HEK293 (cell line): ENCODE results near the gene EGFLAM.

Source experiments
- CTCF ChIA-PET: fragments of 350-600 bp; formaldehyde crosslinking; extraction: SDS; loops from one replicate; lab custom pipeline; 2021; ENCODE audit warnings: antibody characterized with exemption; lab: Yijun Ruan, JAX
- POLR2A ChIA-PET: fragments of 300-600 bp; formaldehyde crosslinking; extraction: SDS; loops from one replicate; lab custom pipeline; 2020; ENCODE audit warnings: antibody characterized with exemption, inconsistent platforms; lab: Yijun Ruan, JAX
- H3K27ac ChIP-seq: fragments of 200-500 bp; sonication (Bioruptor generic); 2 replicates; pipeline ENCODE4 v1.5.1; 2014; ENCODE audit warnings: low read depth, low read length, control low read depth, inconsistent platforms; ENCODE audit errors: extremely low read depth
- H3K36me3 ChIP-seq, 2 experiments: fragments of 200-500 bp in 1 of 2; sonication (Bioruptor generic) in 1 of 2; 1 replicate in 1 of 2; 2 replicates in 1 of 2; pipeline ENCODE4 v1.5.1; 2014 to 2017; ENCODE audit warnings: inconsistent platforms in 2 of 2, low read length in 2 of 2; ENCODE audit not compliant: control insufficient read depth in 2 of 2, insufficient read depth in 1 of 2
- H3K4me1 ChIP-seq: fragments of 200-500 bp; sonication (Bioruptor generic); 2 replicates; pipeline ENCODE4 v1.5.1; 2014; ENCODE audit warnings: mild to moderate bottlenecking, low read length, inconsistent platforms; ENCODE audit not compliant: control insufficient read depth, insufficient read depth
- H3K4me3 ChIP-seq: 2 replicates; pipeline ENCODE4 v1.5.1; 2011; ENCODE audit warnings: low read depth, mild to moderate bottlenecking, control low read depth, low read length, moderate library complexity
- H3K9me3 ChIP-seq: fragments of 200-500 bp; sonication (Bioruptor generic); 2 replicates; pipeline ENCODE4 v1.5.1; 2014; ENCODE audit warnings: low read depth, low read length, inconsistent platforms; ENCODE audit not compliant: control insufficient read depth, insufficient read depth
- KLF10 ChIP-seq: fragments of 450-650 bp; IDR thresholded peaks from 2 replicates; pipeline ENCODE4 v1.5.1; 2018; ENCODE audit warnings: missing biosample characterization, mild to moderate bottlenecking, missing genetic modification characterization
- SP3 ChIP-seq: fragments of 450-650 bp; formaldehyde crosslinking; IDR thresholded peaks from 2 replicates; pipeline ENCODE4 v1.5.1; 2016; ENCODE audit warnings: missing biosample characterization, missing genetic modification characterization
- SP7 ChIP-seq: fragments of 450-650 bp; formaldehyde crosslinking; IDR thresholded peaks from 2 replicates; pipeline ENCODE4 v1.5.1; 2016; ENCODE audit warnings: missing biosample characterization, missing genetic modification characterization
- ZFP37 ChIP-seq: fragments of 450-650 bp; formaldehyde crosslinking; IDR thresholded peaks from 2 replicates; pipeline ENCODE4 v1.5.1; 2016; ENCODE audit warnings: missing biosample characterization, missing genetic modification characterization
- ZNF133 ChIP-seq: fragments of 450-650 bp; formaldehyde crosslinking; IDR thresholded peaks from 2 replicates; pipeline ENCODE4 v1.5.1; 2016; ENCODE audit warnings: missing biosample characterization, missing genetic modification characterization
- ZNF146 ChIP-seq: fragments of 450-650 bp; formaldehyde crosslinking; IDR thresholded peaks from 2 replicates; pipeline ENCODE4 v1.5.1; 2016; ENCODE audit warnings: missing biosample characterization, missing genetic modification characterization
- ZNF341 ChIP-seq: fragments of 450-650 bp; formaldehyde crosslinking; IDR thresholded peaks from 2 replicates; pipeline ENCODE4; 2016; ENCODE audit warnings: low read depth, missing biosample characterization, missing genetic modification characterization
- ZNF514 ChIP-seq: fragments of 450-650 bp; formaldehyde crosslinking; IDR thresholded peaks from 2 replicates; pipeline ENCODE4 v1.5.1; 2016; ENCODE audit warnings: missing biosample characterization, missing genetic modification characterization
- ZNF555 ChIP-seq: fragments of 450-650 bp; formaldehyde crosslinking; conservative IDR thresholded peaks from 2 replicates; pipeline ENCODE4 v1.5.1; 2017; ENCODE audit warnings: missing biosample characterization, mild to moderate bottlenecking, missing genetic modification characterization, inconsistent platforms
- ZNF558 ChIP-seq: fragments of 450-650 bp; formaldehyde crosslinking; IDR thresholded peaks from 2 replicates; pipeline ENCODE4 v1.5.1; 2016; ENCODE audit warnings: missing biosample characterization, missing genetic modification characterization
- ZNF561 ChIP-seq: fragments of 450-650 bp; IDR thresholded peaks from 2 replicates; pipeline ENCODE4 v1.5.1; 2018; ENCODE audit warnings: missing biosample characterization, missing genetic modification characterization, borderline replicate concordance
- ZNF610 ChIP-seq: fragments of 450-650 bp; formaldehyde crosslinking; IDR thresholded peaks from 2 replicates; pipeline ENCODE4 v1.5.1; 2016; ENCODE audit warnings: missing biosample characterization, missing genetic modification characterization, borderline replicate concordance
- ZNF654 ChIP-seq: fragments of 450-650 bp; formaldehyde crosslinking; IDR thresholded peaks from 2 replicates; pipeline ENCODE4 v1.5.1; 2016; ENCODE audit warnings: low read depth, missing biosample characterization, missing genetic modification characterization
- ZSCAN30 ChIP-seq: fragments of 450-650 bp; IDR thresholded peaks from 2 replicates; pipeline ENCODE4 v1.5.1; 2018; ENCODE audit warnings: missing biosample characterization, mild to moderate bottlenecking, missing genetic modification characterization, moderate library complexity
- TF ChIP-seq, protein P1 (sequence below): fragments of 450-650 bp; formaldehyde crosslinking; IDR thresholded peaks from 2 replicates; pipeline ENCODE4 v1.5.1; 2016; ENCODE audit warnings: missing biosample characterization, missing genetic modification characterization
- TF ChIP-seq, protein P2 (sequence below): fragments of 450-650 bp; formaldehyde crosslinking; IDR thresholded peaks from 2 replicates; pipeline ENCODE4 v1.5.1; 2017; ENCODE audit warnings: missing biosample characterization, missing genetic modification characterization
- TF ChIP-seq, protein P3 (sequence below): fragments of 450-650 bp; formaldehyde crosslinking; conservative IDR thresholded peaks from 2 replicates; pipeline ENCODE4 v1.5.1; 2016; ENCODE audit warnings: low read depth, missing biosample characterization, missing genetic modification characterization
- TF ChIP-seq, protein P4 (sequence below): fragments of 450-650 bp; formaldehyde crosslinking; IDR thresholded peaks from 2 replicates; pipeline ENCODE4 v1.5.1; 2016; ENCODE audit warnings: missing biosample characterization, missing genetic modification characterization
- TF ChIP-seq, protein P5 (sequence below): fragments of 450-650 bp; formaldehyde crosslinking; IDR thresholded peaks from 2 replicates; pipeline ENCODE4 v1.5.1; 2016; ENCODE audit warnings: missing biosample characterization, missing genetic modification characterization

EGFLAM gene

DNA sequence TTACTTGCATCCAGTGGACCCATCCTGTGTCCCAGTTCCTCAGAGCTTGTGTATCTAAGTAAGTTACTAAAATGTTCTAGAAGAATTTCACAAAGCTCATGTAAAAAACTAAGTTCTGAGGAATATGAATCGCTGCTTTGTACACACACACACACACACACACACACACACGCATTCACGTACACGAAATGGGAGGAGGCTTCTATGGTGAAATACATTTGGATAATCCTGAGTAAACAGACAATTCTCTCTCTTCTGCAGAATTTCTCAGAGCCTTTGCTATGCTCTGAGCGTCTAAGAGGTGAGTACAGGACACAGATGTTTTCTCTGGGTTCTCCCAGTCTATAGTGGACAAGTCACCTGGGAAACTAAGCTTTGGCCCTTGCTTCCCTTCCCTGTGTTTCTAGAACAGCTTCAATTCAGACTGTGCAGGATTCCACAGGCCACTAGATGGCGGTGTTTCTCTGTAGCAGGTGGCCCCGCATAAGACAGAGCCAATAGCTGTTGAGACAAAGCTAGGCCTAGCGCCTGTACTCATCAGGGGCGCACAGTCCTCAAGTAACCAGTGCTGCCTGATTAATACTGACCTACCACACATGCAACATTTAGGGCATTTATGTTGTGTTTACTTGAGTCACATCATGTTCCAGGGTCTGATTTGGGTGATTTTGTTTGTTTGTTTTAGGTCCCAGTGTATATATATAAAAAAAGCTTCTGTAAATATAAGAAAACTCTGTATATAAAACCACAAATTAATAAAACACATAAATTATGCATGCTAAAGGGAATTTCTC is 183.3 kb downstream of the EGFLAM start (continued):
- TF ChIP-seq, protein P1, sequence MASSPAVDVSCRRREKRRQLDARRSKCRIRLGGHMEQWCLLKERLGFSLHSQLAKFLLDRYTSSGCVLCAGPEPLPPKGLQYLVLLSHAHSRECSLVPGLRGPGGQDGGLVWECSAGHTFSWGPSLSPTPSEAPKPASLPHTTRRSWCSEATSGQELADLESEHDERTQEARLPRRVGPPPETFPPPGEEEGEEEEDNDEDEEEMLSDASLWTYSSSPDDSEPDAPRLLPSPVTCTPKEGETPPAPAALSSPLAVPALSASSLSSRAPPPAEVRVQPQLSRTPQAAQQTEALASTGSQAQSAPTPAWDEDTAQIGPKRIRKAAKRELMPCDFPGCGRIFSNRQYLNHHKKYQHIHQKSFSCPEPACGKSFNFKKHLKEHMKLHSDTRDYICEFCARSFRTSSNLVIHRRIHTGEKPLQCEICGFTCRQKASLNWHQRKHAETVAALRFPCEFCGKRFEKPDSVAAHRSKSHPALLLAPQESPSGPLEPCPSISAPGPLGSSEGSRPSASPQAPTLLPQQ (tag by site-specific recombination): 0 out of 2 replicates have a peak, but pooled peaks have one; percentile 36
- TF ChIP-seq KLF10 (tag by site-specific recombination): 0 out of 2 replicates have a peak, but pooled peaks have one; percentile 21
- TF ChIP-seq ZNF561: 0 out of 2 replicates have a peak, but pooled peaks have one; percentile 62
- peak; percentile 49; the same call in 1 of the 2 replicates for TF ChIP-seq SP7 (tag by site-specific recombination)
- TF ChIP-seq, protein P2, sequence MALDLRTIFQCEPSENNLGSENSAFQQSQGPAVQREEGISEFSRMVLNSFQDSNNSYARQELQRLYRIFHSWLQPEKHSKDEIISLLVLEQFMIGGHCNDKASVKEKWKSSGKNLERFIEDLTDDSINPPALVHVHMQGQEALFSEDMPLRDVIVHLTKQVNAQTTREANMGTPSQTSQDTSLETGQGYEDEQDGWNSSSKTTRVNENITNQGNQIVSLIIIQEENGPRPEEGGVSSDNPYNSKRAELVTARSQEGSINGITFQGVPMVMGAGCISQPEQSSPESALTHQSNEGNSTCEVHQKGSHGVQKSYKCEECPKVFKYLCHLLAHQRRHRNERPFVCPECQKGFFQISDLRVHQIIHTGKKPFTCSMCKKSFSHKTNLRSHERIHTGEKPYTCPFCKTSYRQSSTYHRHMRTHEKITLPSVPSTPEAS (tag by site-specific recombination): peak; percentile 66
- peak; percentile 45 for TF ChIP-seq ZNF341
- peak; percentile 71 for TF ChIP-seq ZFP37 (tag by site-specific recombination)
- TF ChIP-seq, protein P3, sequence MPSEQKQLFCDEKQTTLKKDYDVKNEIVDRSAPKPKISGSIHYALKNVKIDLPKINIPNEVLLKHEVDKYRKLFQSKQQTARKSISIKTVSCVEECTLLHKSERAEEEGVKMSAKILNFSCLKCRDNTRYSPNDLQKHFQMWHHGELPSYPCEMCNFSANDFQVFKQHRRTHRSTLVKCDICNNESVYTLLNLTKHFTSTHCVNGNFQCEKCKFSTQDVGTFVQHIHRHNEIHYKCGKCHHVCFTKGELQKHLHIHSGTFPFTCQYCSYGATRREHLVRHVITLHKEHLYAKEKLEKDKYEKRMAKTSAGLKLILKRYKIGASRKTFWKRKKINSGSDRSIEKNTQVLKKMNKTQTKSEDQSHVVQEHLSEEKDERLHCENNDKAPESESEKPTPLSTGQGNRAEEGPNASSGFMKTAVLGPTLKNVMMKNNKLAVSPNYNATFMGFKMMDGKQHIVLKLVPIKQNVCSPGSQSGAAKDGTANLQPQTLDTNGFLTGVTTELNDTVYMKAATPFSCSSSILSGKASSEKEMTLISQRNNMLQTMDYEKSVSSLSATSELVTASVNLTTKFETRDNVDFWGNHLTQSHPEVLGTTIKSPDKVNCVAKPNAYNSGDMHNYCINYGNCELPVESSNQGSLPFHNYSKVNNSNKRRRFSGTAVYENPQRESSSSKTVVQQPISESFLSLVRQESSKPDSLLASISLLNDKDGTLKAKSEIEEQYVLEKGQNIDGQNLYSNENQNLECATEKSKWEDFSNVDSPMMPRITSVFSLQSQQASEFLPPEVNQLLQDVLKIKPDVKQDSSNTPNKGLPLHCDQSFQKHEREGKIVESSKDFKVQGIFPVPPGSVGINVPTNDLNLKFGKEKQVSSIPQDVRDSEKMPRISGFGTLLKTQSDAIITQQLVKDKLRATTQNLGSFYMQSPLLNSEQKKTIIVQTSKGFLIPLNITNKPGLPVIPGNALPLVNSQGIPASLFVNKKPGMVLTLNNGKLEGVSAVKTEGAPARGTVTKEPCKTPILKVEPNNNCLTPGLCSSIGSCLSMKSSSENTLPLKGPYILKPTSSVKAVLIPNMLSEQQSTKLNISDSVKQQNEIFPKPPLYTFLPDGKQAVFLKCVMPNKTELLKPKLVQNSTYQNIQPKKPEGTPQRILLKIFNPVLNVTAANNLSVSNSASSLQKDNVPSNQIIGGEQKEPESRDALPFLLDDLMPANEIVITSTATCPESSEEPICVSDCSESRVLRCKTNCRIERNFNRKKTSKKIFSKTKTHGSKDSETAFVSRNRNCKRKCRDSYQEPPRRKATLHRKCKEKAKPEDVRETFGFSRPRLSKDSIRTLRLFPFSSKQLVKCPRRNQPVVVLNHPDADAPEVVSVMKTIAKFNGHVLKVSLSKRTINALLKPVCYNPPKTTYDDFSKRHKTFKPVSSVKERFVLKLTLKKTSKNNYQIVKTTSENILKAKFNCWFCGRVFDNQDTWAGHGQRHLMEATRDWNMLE (tag by site-specific recombination): 0 out of 2 replicates have a peak, but pooled peaks have one; percentile 25
- TF ChIP-seq ZNF610: no peak
- peak; percentile 100 for TF ChIP-seq ZNF654 (tag by site-specific recombination)
- TF ChIP-seq, protein P4, sequence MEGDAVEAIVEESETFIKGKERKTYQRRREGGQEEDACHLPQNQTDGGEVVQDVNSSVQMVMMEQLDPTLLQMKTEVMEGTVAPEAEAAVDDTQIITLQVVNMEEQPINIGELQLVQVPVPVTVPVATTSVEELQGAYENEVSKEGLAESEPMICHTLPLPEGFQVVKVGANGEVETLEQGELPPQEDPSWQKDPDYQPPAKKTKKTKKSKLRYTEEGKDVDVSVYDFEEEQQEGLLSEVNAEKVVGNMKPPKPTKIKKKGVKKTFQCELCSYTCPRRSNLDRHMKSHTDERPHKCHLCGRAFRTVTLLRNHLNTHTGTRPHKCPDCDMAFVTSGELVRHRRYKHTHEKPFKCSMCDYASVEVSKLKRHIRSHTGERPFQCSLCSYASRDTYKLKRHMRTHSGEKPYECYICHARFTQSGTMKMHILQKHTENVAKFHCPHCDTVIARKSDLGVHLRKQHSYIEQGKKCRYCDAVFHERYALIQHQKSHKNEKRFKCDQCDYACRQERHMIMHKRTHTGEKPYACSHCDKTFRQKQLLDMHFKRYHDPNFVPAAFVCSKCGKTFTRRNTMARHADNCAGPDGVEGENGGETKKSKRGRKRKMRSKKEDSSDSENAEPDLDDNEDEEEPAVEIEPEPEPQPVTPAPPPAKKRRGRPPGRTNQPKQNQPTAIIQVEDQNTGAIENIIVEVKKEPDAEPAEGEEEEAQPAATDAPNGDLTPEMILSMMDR (tag by site-specific recombination): peak; percentile 97
- no peak for TF ChIP-seq ZNF146
- TF ChIP-seq, all 188 proteins: peak for 25

DNA sequence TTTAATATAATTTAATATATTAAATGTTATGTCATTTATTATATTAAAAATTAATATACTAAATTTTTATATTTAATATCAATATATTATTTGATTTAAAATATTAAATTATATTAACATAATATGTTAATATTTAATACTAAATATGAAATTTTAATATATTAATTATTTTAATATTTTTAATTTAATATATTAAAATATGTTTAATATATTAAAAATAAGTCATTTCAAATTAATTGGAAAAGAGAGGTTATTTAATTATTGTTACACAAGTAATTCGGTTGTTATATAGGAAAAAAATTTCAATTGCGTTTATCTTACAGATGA is 183.9 kb downstream of the EGFLAM start:
- Histone ChIP-seq H3K9me3 (no peaks in the 10 kb centered on the region), H3K4me1 (no peaks in the 10 kb centered on the region), H3K27ac (no peak overlapping the region), H3K4me3 (no peak overlapping the region), H3K36me3 (no peaks in the 10 kb centered on the region)
- ChIA-PET POLR2A (interaction anchor here (0.7 to 2.0 kb wide), 6 partner anchors 16 to 480 kb away, joined by 3 to 19 read pairs (median 4); no protein-coding TSS in a partner anchor), CTCF (interaction anchor here (0.6 to 11.6 kb wide), 112 partner anchors 8 to 638 kb away, joined by 3 to 333 read pairs (median 5); partner anchors contain the start of gene LIFR)
- TF ChIP-seq ZNF558 (no peak), ZNF514 (tag by site-specific recombination) (no peak), SP3 (tag by site-specific recombination) (no peak), ZNF555 (no peak), ZNF133 (no peak), ZSCAN30 (tag by site-specific recombination) (no peak)
- TF ChIP-seq, protein P5, sequence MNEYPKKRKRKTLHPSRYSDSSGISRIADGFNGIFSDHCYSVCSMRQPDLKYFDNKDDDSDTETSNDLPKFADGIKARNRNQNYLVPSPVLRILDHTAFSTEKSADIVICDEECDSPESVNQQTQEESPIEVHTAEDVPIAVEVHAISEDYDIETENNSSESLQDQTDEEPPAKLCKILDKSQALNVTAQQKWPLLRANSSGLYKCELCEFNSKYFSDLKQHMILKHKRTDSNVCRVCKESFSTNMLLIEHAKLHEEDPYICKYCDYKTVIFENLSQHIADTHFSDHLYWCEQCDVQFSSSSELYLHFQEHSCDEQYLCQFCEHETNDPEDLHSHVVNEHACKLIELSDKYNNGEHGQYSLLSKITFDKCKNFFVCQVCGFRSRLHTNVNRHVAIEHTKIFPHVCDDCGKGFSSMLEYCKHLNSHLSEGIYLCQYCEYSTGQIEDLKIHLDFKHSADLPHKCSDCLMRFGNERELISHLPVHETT: no peak
- TF ChIP-seq, all 188 proteins: peak for 0
